Liver (tissue), 9 donors: ENCODE data around the gene TMEM255B. TPM values are rescaled to one million over a fixed set of nuclear protein-coding genes. Genes with fewer than 3 reads are reported as not detected.
"Not testable (repeated sequence)": the region's sequence is repeated elsewhere in the genome, so short reads cannot be mapped to it uniquely, and the experiment has no call there.

Experiments used
- DNase-seq: peaks from one replicate; pipeline ENCODE4 v3.0.0-alpha.2; 2017; ENCODE audit warnings: low spot score
- H3K27ac ChIP-seq, 2 donors: one replicate each; pipeline ENCODE4 v1.7.0; 2013; ENCODE audit warnings: inconsistent platforms in 2 of 2, low read length in 2 of 2, control low read depth in 1 of 2, low read depth in 1 of 2, mild to moderate bottlenecking in 1 of 2
- H3K27me3 ChIP-seq, 4 donors: one replicate each; pipeline versions ENCODE4 v1.6.1 to v1.7.0; 2013; ENCODE audit warnings: low read length in 3 of 4, inconsistent platforms in 1 of 4, mild to moderate bottlenecking in 1 of 4, moderate library complexity in 1 of 4; ENCODE audit not compliant: control insufficient read depth in 4 of 4, insufficient read depth in 4 of 4
- H3K36me3 ChIP-seq, 4 donors: one replicate each; pipeline versions ENCODE4 v1.6.1 to v1.7.0; 2013; ENCODE audit warnings: low read length in 3 of 4, mild to moderate bottlenecking in 3 of 4, low read depth in 1 of 4, moderate library complexity in 1 of 4; ENCODE audit not compliant: control insufficient read depth in 4 of 4, insufficient read depth in 3 of 4
- H3K4me1 ChIP-seq, 4 donors: one replicate each; pipeline versions ENCODE4 v1.6.1 to v1.7.0; 2013; ENCODE audit warnings: low read length in 3 of 4, mild to moderate bottlenecking in 3 of 4, moderate library complexity in 1 of 4; ENCODE audit not compliant: control insufficient read depth in 4 of 4, insufficient read depth in 4 of 4
- H3K4me3 ChIP-seq, 3 donors: one replicate each; pipeline versions ENCODE4 v1.6.1 to v1.7.0; 2013; ENCODE audit warnings: low read length in 3 of 3, control low read depth in 1 of 3, low read depth in 1 of 3, mild to moderate bottlenecking in 1 of 3
- H3K9ac ChIP-seq, 2 donors: one replicate each; pipeline ENCODE4 v1.7.0; 2013; ENCODE audit warnings: low read length in 2 of 2, mild to moderate bottlenecking in 2 of 2, moderate library complexity in 2 of 2, control low read depth in 1 of 2, low read depth in 1 of 2
- H3K9me3 ChIP-seq, 4 donors: one replicate each; pipeline versions ENCODE4 v1.6.1 to v1.7.0; 2013; ENCODE audit warnings: low read length in 3 of 4; ENCODE audit not compliant: control insufficient read depth in 4 of 4
- ATF3 ChIP-seq: IDR thresholded peaks from 2 replicates; pipeline ENCODE4 v1.6.1; 2016; ENCODE audit warnings: antibody characterized with exemption
- CTCF ChIP-seq: fragments of 150-350 bp; IDR thresholded peaks from 2 replicates; pipeline ENCODE4 v1.5.1; 2017; ENCODE audit warnings: improper control_type of control experiment, low read depth, low read length; ENCODE audit not compliant: missing input control
- FOXA1 ChIP-seq: IDR thresholded peaks from 2 replicates; pipeline ENCODE4 v1.6.1; 2016; ENCODE audit warnings: antibody characterized with exemption
- FOXA2 ChIP-seq: IDR thresholded peaks from 2 replicates; pipeline ENCODE4 v1.6.1; 2016; ENCODE audit warnings: antibody characterized with exemption
- GABPA ChIP-seq, 2 donors: IDR thresholded peaks in 1 of 2; conservative IDR thresholded peaks in 1 of 2; 2 replicates each; pipeline ENCODE4 v1.6.1; 2016; ENCODE audit warnings: antibody characterized with exemption in 2 of 2, mild to moderate bottlenecking in 1 of 2, moderate library complexity in 1 of 2
- HNF4A ChIP-seq, 2 donors: conservative IDR thresholded peaks; 2 replicates each; pipeline ENCODE4 v1.6.1; 2016; ENCODE audit warnings: antibody characterized with exemption in 2 of 2, mild to moderate bottlenecking in 2 of 2
- HNF4G ChIP-seq: IDR thresholded peaks from 2 replicates; pipeline ENCODE4 v1.6.1; 2016; ENCODE audit warnings: antibody characterized with exemption
- RAD21 ChIP-seq, 2 donors: IDR thresholded peaks; 2 replicates each; pipeline ENCODE4 v1.6.1; 2016; ENCODE audit warnings: antibody characterized with exemption in 2 of 2, mild to moderate bottlenecking in 2 of 2
- RXRA ChIP-seq, 2 donors: IDR thresholded peaks; 2 replicates each; pipeline ENCODE4 v1.6.1; 2017 to 2018; ENCODE audit warnings: antibody characterized with exemption in 2 of 2, mild to moderate bottlenecking in 1 of 2
- WGBS: extraction: QIAGEN DNeasy Blood & Tissue Kit; methylation state at CpG from one replicate; pipeline ENCODE4 v1.1.7; 2013; 5-methylcytosine and 5-hydroxymethylcytosine counted together
- polyA plus RNA-seq, 2 donors: library from polyadenylated mRNA; stranded (reverse) in 1 of 2; unstranded in 1 of 2; fragments of 200-250 nt in 1 of 2; fragments of >200 nt in 1 of 2; fragmentation: Nextera tagmentation in 1 of 2; extraction: Ambion mirVana in 1 of 2; gene quantifications; one replicate each; pipeline versions ENCODE4 v1.2.1 to v1.2.3, GENCODE V29; 2013 to 2015
- total RNA-seq, 2 donors: library from RNA; depleted of rRNA; stranded (reverse); fragments of >200 nt; gene quantifications; one replicate each; pipeline ENCODE4 v1.2.3, GENCODE V29; 2014
- donor health status: healthy.
- donor health status: healthy.
- donor health status: healthy.
- donor health status: healthy.
- donor health status: healthy.

The TMEM255B gene
- total and polyA plus RNA-seq, 4 donors, result 0.37 to 8.6 (median 3.5) TPM

- TF ChIP-seq ATF3 (no peak), CTCF (no peak), HNF4G (no peak), FOXA1 (no peak), RAD21 (IDR thresholded peaks at IDR 0.05) (no peak), GABPA (IDR thresholded peaks at IDR 0.05 in 1 of 2, conservative IDR thresholded peaks at IDR 0.05 in 1 of 2) (no peak)
- no peaks in the 10 kb centered on the region for H3K9me3 ChIP-seq
- H3K27ac ChIP-seq, result no peak overlapping the region
- H3K27me3 ChIP-seq, result no peaks in the 10 kb centered on the region
- no peak overlapping the region for H3K4me3 ChIP-seq
- H3K36me3 ChIP-seq, result peaks cover 0 to 2% (median 0%) of the 10 kb centered on the region in 4 donors
- no peak overlapping the region for H3K9ac ChIP-seq
- DNase-seq, result no peak
- 88% methylated on average over 23 of the region's 23 CpGs for WGBS
- H3K4me1 ChIP-seq, result no peaks in the 10 kb centered on the region
These were observed 35.1 kb downstream of the TMEM255B start for GRCh38 chr13:113794086-113794485.

GRCh38 chr13:113794764-113795173 is 35.7 kb downstream of the TMEM255B start:
- no peaks in the 10 kb centered on the region for H3K27me3 ChIP-seq
- TF ChIP-seq CTCF, result no peak
- no peak for TF ChIP-seq ATF3
- TF ChIP-seq RXRA (IDR thresholded peaks at IDR 0.05), result no peak
- TF ChIP-seq FOXA2, result no peak
- no peak for TF ChIP-seq HNF4A (conservative IDR thresholded peaks at IDR 0.05)
- TF ChIP-seq RAD21 (IDR thresholded peaks at IDR 0.05), result no peak
- H3K9ac ChIP-seq, result no peak overlapping the region
- H3K4me1 ChIP-seq, result no peaks in the 10 kb centered on the region
- DNase-seq, result no peak
- whole genome bisulfite sequencing, result 90% methylated on average over 24 of the region's 24 CpGs
- peaks cover 0 to 2% (median 0%) of the 10 kb centered on the region in 4 donors for H3K36me3 ChIP-seq
- H3K9me3 ChIP-seq, result no peaks in the 10 kb centered on the region
- H3K4me3 ChIP-seq, result no peak overlapping the region
- H3K27ac ChIP-seq, result no peak overlapping the region

- H3K27me3 ChIP-seq, H3K36me3 ChIP-seq, DNase-seq, H3K9me3 ChIP-seq, H3K4me1 ChIP-seq, H3K27ac ChIP-seq, H3K9ac ChIP-seq, H3K4me3 ChIP-seq: not testable (repeated sequence)
- WGBS, result 35% methylated on average over 1 of the region's 1 CpG
These were observed 36.3 kb downstream of the TMEM255B start for GRCh38 chr13:113795362-113795761.
